Measurements from ENCODE around the gene ARRDC4. TPM values are rescaled to one million over a fixed set of nuclear protein-coding genes. Genes with fewer than 3 reads are reported as not detected.

ARRDC4 gene
- total RNA-seq, 1 donor from 2014 or later, result 14.2 TPM

DNA sequence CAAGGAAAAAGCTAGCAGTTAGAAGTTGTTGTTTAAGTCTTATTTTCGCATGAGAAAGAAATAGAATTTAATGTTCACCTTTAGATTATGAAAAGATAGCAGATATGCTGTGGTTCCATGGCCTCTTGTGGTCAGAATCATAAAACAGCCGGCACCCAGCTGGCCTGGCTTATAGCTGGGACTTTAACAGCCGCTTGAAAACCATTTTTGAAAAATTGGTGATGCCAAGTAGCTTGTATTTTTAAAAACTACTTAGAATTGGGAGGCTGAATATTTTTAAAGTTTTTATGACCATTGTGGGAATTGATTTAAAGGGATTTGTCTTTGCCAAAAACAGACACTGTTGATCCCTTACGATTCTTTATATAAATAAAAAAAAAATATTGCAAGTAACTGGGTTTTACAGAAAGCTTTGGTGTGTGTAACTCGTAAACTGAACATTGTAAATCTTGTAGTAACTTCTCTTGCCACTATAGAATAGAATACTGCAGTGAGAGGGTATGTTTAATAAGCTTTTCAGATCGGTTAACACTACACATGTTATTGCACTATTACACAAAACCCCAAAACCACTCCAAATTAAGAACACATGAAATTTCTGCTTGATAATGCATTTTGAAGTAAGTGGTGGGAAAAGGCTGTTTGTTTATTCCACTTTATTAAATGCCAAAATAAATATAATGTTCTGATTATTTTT, 6.6 kb downstream of the ARRDC4 start:
- no peak overlapping the region for H3K27ac Mint-ChIP-seq (ENCODE audit: unreplicated experiment)
- H3K4me1 Mint-ChIP-seq, result peaks cover 12% of the 10 kb centered on the region
- H3K27me3 Mint-ChIP-seq (ENCODE audit: low read depth), result no peaks in the 10 kb centered on the region
- H3K4me3 Mint-ChIP-seq, result no peak overlapping the region
- H3K9me3 Mint-ChIP-seq, result no peaks in the 10 kb centered on the region
- no peak for DNase-seq (ENCODE audit: low read depth, low spot score)
- TF ChIP-seq CTCF (conservative IDR thresholded peaks at IDR 0.05), result no peak
- H3K36me3 Mint-ChIP-seq (ENCODE audit: low read depth), result peaks cover 5% of the 10 kb centered on the region

DNA sequence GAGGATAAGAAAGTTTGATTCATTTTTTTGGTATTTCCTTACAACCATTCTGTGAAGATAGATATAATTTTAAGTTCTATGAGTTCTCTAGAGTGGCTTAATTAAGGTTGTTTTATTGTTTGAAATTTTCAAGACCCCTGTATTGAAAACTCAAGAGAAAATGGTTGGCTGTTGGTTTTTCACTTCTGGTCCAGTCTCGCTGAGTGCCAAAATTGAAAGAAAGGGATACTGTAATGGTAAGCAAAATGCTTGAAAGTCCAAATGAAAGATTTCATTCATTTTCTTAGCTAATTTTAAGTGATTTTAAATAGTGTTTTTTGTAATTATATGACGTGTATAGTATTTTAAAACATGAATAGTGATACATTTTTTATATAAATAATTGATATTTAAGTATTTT, 7.4 kb downstream of the ARRDC4 start:
- H3K36me3 Mint-ChIP-seq (ENCODE audit: low read depth), result peaks cover 5% of the 10 kb centered on the region
- no peak for TF ChIP-seq CTCF (conservative IDR thresholded peaks at IDR 0.05)
- no peak overlapping the region for H3K27ac Mint-ChIP-seq (ENCODE audit: unreplicated experiment)
- H3K4me3 Mint-ChIP-seq, result no peak overlapping the region
- no peaks in the 10 kb centered on the region for H3K9me3 Mint-ChIP-seq
- H3K4me1 Mint-ChIP-seq, result peaks cover 6% of the 10 kb centered on the region
- no peaks in the 10 kb centered on the region for H3K27me3 Mint-ChIP-seq (ENCODE audit: low read depth)
- no peak for DNase-seq (ENCODE audit: low read depth, low spot score)

GRCh38 chr15:97968380-97968779, 7.9 kb downstream of the ARRDC4 start:
- H3K27ac Mint-ChIP-seq (ENCODE audit: unreplicated experiment), result no peak overlapping the region
- H3K9me3 Mint-ChIP-seq, result no peaks in the 10 kb centered on the region
- H3K36me3 Mint-ChIP-seq (ENCODE audit: low read depth), result peaks cover 5% of the 10 kb centered on the region
- TF ChIP-seq CTCF (conservative IDR thresholded peaks at IDR 0.05), result no peak
- DNase-seq (ENCODE audit: low read depth, low spot score), result no peak
- H3K27me3 Mint-ChIP-seq (ENCODE audit: low read depth), result no peaks in the 10 kb centered on the region
- peaks cover 2% of the 10 kb centered on the region for H3K4me1 Mint-ChIP-seq
- H3K4me3 Mint-ChIP-seq, result no peak overlapping the region

GRCh38 chr15:97972366-97972765, 11.9 kb downstream of the ARRDC4 start:
- no peak for TF ChIP-seq CTCF (conservative IDR thresholded peaks at IDR 0.05)
- DNase-seq (ENCODE audit: low read depth, low spot score), result no peak
- no peaks in the 10 kb centered on the region for H3K4me1 Mint-ChIP-seq
- H3K36me3 Mint-ChIP-seq (ENCODE audit: low read depth), result peaks cover 8% of the 10 kb centered on the region
- H3K27ac Mint-ChIP-seq (ENCODE audit: unreplicated experiment), result no peak overlapping the region
- no peak overlapping the region for H3K4me3 Mint-ChIP-seq
- no peaks in the 10 kb centered on the region for H3K9me3 Mint-ChIP-seq
- no peaks in the 10 kb centered on the region for H3K27me3 Mint-ChIP-seq (ENCODE audit: low read depth)

DNA sequence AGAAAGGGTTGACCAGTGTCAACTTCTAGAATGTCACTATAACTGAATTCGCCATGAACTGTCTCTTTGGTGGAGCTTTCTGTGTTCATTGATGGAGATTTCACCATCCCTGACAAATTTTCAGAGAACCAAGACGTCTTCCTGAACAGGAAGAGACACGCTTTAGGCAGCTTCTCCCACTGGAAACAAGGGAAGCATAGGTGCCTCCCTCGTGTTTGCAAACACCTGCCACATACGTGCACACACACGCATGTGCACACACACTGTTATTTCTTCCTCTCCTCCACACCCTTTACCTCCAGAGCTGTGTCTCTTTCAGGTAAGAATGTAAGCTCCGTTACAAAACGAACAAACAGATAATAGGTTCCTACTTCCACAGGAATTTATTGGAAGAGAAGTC, 15.6 kb downstream of the ARRDC4 start:
- Mint-ChIP-seq H3K4me1 (no peaks in the 10 kb centered on the region), H3K9me3 (no peaks in the 10 kb centered on the region), H3K27ac (ENCODE audit: unreplicated experiment) (no peak overlapping the region), H3K36me3 (ENCODE audit: low read depth) (peaks cover 6% of the 10 kb centered on the region), H3K27me3 (ENCODE audit: low read depth) (no peaks in the 10 kb centered on the region), H3K4me3 (no peak overlapping the region)
- no peak for TF ChIP-seq CTCF (conservative IDR thresholded peaks at IDR 0.05)
- DNase-seq (ENCODE audit: low read depth, low spot score), result no peak

Measured in neural crest cell (in vitro differentiated cells).